GM18502 (cell line): Measurements from ENCODE around the gene OR51B2.
"Not testable (repeated sequence)": the region's sequence is repeated elsewhere in the genome, so short reads cannot be mapped to it uniquely, and the experiment has no call there.

Experiments used
- ATAC-seq: cut with Tn5 transposase; IDR thresholded peaks from one replicate; pipeline ENCODE4 v1.9.1; 2021; ENCODE audit warnings: mild to moderate bottlenecking; ENCODE audit not compliant: unreplicated experiment, poor library complexity

OR51B2 gene, protein sequence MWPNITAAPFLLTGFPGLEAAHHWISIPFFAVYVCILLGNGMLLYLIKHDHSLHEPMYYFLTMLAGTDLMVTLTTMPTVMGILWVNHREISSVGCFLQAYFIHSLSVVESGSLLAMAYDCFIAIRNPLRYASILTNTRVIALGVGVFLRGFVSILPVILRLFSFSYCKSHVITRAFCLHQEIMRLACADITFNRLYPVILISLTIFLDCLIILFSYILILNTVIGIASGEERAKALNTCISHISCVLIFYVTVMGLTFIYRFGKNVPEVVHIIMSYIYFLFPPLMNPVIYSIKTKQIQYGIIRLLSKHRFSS

DNA sequence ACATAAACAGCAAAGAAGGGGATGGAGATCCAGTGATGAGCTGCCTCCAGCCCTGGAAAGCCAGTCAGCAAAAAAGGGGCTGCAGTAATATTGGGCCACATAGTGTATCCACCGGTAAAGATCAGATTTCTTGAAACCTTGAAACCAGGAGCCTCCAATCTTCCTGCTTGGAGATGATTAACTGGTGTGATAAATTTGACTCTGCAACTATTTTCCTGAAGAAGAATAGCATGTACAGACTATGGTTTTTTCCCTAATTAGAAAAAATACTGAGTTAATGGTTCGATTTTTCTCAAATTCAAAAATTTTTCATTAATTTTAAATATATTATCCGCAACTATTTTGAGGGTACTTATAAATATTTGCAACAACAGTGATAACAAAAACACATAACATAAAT lies at the start of gene OR51B2:
Gene OR51B2 (minus strand): TSS at position 101 of the 400 bp plus-strand sequence. CDS start 0 bp downstream, at position 101.
- ATAC-seq: no peak

DNA sequence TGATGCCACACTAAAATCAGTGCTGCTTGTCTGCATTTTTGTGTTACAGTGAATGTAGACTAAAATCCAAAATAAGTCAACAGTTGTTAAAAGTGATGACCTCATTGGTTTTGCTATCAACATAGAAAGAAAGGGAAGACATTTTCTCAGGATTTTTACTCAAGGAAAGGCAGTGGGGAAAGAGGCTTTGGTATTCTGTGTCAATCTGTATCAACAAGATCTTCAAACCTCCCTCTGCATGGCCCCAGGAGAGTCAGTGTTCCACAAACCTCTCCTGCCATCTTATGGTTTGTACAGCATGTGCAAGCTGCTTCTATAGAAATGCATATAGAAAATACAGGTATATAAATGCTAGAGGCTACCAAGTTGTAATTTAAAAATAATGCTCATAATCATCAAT lies 45.7 kb upstream of the OR51B2 start:
- no peak for ATAC-seq

DNA sequence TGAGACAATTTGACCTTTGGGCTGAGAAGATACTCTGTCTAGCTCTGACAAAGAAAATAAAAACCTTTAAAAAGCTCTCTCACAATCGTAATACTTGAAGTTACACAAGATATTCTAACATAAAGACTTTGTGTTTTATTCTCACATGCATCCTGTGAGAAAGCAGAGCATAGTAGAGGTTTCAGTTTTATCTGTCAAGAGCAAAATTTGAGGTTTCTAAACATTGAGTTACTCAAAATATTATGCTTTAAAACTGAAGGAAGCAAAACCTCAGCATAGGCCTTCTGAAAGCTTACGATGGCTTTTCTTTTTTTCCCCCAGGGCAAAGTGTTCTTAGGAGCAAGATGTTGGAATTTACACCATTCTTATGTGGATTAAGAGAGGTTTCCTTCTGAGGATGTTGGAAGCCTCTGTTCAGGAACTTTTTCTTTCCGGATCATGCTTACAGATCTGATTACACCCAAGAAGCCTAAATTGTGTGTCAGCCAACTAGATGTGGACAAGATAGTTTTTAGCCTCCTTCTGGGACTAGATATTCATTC lies 44.5 kb upstream of the OR51B2 start:
- peak; percentile 48 for ATAC-seq

DNA sequence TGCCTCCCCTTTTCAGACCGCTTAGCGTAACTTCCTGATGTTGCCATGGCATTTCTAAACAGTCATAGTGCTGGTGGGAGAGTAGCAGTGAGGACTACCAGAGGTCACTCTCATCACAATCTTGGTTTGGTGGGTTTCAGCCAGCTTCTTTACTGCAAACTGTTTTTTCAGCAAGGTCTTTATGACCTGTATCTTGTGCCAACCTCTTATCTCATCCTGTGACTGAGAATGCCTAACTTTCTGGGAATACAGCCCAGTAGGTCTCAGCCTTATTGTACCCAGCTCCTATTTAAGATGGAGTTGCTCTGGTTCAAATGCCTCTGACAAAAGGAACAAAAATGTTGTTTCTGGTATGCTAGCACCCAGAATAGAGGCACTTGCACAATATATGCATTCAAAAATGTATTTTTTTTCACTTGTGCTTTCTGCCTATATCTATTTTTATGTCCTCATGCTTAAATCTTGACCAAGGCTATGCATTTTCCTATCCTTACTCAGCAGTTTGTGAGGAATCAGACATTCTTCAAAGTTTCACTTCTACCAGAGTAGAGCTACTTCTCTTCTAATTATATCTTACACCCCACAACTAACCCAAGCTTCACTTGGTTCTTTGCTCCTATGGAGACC lies 43.5 kb upstream of the OR51B2 start:
- no peak for ATAC-seq

DNA sequence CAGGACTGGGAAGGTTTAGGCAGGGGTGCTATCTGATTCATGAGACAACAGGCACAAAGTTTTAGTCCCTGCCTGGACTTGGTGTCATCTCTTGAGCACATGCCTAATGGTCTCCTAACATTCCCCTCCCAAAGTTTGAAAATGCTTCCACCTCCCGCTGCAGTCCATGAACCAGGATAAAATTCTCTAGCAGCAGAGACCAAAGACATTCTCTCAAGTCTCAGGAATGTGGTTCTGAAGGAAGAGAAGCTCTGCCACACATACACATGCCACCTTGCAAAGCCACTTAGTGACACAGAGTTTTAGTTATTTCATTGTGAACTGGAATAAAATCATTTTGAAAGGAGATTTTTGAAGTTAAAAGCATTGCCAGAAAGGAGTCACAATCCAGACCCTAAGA lies 42.8 kb upstream of the OR51B2 start:
- ATAC-seq: no peak

DNA sequence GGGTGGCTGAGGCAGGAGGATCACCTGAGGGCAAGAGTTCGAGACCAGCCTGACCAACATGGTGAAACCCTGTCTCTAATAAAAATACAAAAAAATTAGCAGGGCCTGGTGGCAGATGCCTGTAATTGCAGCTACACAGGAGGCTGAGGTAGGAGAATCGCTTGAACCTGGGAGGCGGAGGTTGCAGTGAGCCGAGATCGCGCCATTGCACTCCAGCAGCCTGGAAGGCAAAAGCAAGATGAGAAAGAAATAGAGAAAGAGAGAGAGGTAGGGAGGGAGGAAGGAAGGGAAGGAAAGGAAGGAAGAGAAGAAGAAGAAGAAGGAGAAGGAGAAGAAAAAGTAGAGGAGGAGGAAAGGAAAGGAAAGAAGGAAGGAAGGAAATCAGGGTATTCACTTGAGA lies 42.3 kb upstream of the OR51B2 start:
- not testable (repeated sequence) for ATAC-seq

DNA sequence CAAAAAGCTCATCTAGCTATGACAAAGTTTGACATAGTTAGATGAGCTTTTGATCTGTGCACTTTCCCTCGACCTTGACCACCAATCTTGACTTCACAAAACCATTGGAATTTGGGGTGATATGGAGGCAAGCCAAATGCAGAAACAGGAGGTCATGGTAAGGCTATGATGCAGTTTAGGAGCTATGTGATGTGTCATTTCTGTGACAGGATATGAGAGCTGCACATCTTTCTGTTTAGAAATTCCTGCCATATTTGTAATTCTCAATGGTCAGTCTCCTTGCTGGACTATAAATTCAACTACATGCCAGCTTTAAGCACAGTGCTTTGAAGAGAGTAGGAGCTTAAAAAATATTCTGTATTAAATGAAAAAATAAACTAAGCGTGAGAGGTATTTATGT lies 40.1 kb upstream of the OR51B2 start:
- no peak for ATAC-seq

DNA sequence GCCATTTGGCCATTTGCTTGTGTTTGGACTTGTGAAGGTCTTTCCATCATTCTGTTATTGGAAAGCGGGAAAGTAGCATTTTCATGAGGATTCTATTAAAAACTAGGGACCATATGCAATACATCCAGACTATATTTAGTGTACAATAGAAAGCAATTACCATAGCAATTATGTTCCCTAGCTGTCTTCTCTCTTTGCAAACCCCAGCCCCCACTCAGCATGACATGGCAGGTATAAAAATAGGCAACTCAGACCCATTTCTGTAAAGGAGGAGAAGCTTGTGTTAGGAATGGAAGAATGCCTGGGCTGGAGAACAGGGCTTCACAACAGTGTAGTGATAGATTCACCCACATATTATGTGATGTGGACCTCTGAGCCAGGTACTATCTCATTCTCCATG lies 39.6 kb upstream of the OR51B2 start:
- no peak for ATAC-seq

DNA sequence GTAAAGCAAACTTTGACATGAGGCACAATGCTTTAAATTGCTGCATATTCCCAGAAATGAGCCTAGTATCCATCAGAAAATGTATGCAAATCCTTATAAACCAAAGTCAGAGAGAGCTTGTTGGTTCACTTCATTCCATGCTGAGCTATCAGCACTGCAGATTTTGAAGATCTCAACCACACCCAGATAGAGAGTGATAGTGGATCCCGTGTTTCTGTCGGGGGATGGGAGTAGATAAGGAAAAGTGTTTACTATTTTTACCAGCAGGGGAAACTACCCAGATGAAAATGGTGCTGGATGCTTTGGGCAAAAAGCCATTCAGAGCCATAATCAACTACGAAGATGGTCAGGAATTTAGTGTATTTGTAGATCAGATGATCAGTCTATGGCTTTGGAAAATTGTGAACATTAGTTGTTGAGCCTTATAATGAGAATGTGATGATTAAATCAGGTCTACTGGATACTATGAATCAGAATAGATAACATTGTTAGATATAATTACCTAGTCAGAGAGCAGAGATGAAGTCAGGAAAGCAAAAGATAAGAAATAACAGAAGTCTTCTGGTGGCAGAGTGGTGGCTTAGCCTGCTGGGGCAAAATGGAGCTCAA lies 38.0 kb upstream of the OR51B2 start:
- ATAC-seq: no peak

DNA sequence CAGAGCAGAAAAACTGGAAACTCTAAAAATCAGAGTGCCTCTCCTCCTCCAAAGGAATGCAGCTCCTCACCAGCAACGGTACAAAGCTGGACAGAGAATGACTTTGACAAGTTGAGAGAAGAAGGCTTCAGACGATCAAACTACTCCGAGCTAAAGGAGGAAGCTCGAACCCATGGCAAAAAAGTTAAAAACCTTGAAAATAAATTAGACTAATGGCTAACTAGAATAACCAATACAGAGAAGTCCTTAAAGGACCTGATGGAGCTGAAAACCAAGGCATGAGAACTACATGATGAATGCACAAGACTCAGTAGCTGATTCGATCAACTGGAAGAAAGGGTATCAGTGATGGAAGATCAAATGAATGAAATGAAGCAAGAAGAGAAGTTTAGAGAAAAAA lies 31.9 kb upstream of the OR51B2 start:
- not testable (repeated sequence) for ATAC-seq

DNA sequence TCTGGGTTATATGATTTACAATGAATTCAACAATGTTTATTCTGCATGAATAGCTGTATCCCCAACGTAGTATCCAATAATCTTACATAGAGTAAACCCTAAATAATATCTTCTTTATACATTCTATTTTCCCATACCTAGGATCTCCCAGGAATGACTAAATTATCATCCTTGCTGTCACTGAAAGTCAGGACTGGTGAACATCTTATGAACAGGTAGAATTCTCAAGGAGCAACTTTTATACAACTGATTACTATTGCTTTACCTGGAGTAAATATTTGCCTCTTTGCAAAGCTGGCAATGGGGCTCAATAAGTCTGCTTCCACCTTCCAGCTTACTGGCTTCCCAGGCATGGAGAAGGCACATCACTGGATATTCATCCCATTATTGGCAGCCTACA lies 27.1 kb upstream of the OR51B2 start, which contains the start of gene OR51B6:
Gene OR51B6 (plus strand): TSS at position 301 of the 400 bp plus-strand sequence. CDS start 0 bp downstream, at position 301.
- no peak for ATAC-seq

DNA sequence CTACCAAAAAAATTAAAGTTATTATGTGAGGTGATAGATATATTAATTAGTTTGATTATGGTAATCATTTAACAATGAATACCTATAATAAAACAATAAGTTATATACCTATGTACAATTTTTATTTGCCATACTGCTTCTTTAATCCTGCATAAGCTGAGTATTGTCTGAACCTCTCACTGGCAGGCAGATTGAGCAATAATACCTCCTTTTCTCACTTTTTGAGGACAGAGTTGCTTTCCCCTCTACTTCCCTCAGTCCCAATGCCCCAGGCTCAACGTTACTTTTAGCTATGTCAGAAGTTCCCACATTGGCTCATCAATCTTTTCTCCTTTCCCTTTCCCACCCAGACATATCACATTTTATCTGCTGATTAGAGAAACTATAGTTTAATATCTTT lies 25.5 kb upstream of the OR51B2 start:
- ATAC-seq: no peak

DNA sequence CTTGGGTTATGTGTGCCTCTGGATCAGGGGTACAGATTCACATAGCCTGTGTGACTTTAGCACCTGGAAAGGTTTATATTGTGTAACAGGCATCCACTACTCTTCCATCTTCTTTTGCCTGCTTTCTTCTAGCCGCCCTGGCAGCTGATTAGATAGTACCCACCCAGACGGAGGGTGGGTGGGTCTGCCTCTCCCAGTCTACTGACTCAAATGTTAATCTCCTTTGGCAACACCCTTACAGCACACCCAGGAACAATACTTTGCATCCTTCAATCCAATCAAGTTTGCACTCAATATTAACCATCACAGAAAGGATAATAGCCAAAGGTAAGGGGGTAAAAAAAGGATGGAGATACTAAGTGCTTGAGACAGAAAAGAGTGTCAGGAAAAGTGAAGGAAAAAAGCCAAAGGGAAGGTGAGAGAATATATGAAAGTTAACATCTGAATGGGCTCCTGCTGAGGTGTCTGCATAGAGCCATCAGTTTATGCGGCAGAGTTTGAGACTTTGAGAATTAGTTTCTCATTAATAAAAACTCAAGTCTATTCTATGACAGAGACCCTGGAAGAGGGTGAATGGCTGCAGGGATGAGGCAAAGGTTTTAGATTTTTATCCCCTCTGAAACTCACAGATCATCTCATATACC lies 24.6 kb upstream of the OR51B2 start:
- no peak for ATAC-seq

DNA sequence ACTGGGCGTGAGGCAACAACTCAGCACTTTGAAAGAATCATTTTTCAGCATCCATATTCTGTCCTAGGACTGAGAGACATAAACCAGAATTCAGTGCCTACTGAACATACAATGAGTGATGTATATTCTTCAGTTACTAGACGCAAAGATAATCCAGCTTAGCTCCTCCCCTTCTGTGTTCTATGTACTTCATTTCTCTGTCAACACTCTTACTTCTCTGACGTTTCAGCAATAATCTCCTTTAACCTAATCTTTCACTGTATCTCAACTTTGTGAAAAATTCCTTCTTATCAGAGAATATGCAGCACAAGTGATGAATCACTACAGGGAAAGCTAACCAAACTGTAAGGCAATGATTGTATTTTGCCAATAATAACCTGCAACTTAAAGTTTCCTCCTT lies 21.7 kb upstream of the OR51B2 start:
- no peak for ATAC-seq

DNA sequence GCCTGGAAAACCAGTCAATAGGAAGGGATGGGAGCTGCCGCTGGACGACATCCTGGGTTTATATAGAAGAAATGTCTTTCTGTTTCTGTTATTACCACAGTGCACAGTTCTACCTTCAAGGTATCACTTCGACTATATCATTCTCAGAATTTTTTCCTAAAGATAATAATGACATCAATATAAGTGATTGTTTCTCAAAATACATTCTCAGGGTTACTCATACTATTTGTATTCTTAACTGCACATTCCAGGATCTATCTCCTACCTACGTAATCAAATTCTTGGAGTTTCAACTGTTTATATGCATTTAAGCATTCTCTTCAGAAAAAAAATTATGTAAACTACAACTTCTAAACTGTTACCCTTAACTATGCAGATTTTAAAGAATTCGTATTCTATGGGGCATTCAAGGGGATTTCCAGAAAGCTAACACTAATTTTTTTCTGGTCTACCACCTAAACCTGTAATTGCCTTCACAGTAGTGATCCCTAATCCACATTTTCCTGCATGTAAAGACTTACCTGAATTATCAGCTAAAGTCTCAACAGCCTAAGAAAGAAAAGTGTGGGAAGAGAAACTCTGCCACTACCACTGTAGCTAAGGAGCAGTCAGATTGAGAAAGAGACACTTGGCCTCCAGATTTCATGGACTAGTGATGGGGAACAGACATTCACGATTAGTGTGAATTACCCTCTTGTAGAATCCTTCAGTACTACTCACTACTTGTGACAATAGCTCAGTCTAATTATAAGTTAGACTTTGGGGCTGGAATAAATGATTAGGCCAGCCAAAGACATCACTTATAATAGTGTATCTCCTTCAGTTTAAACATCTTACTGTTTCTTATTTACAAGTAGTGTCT lies 19.6 kb upstream of the OR51B2 start, which contains the start of gene OR51B5:
Gene OR51B5 (minus strand): TSS at position 51 of the 862 bp plus-strand sequence. CDS start 0 bp downstream, at position 51.
- ATAC-seq: no peak

DNA sequence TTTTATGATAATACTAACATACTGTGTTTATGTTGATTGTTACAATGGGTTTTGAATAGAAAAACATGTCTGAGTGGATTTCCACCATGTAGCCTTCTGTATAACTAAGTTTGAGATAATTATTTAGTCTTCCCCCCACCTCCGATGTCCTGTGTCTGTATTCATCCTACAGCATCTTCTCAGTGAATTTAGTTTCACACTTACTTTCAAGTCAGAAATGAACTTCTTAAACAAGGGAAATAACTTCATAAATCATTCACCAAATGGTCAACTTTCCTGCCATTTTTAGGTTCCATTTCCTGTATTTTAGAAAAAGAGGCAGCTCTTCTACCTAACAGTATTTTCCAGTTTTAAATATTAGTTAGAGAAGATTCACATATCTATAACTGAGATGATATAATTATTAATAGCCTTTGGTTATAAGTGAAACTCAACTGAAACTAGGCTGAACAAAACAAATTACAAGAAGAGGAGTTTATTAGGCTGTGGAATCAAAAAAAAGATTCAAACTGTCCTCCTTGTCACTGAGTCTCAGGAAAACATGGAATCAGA lies 15.8 kb upstream of the OR51B2 start:
- peak; percentile 59 for ATAC-seq

DNA sequence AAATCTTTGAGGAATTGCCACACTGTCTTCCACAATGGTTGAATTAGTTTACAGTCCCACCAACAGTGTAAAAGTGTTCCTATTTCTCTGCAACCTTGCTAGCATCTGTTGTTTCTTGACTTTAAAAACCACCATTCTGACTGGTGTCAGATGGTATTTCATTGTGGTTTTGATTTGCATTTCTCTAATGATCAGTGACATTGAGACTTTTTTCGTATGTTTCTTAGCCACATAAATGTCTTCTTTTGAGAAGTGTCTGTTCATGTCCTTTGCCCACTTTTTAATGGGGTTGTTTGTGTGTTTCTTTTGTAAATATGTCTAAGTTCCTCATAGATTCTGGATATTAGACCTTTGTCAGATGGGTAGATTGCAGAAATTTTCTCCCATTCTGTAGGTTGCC lies 13.2 kb upstream of the OR51B2 start:
- not testable (repeated sequence) for ATAC-seq

DNA sequence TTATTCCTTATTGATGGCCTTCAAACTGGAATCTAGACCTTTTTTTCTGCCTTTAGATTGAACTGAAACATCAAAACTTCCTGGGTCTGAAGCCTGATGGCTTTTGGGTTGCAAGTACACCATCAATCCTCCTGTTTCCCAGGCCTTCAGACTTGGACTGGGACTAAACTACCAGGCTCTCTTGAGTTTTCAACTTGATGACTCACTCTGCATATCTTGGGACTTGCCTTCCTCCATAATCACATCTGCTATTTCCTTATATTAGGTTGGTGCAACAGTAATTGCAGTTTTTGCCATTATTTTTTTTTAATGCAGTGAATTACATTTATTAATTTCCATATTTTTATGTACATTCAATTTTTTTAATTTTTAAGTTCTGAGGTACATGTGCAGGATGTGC lies 12.2 kb upstream of the OR51B2 start:
- no peak for ATAC-seq

DNA sequence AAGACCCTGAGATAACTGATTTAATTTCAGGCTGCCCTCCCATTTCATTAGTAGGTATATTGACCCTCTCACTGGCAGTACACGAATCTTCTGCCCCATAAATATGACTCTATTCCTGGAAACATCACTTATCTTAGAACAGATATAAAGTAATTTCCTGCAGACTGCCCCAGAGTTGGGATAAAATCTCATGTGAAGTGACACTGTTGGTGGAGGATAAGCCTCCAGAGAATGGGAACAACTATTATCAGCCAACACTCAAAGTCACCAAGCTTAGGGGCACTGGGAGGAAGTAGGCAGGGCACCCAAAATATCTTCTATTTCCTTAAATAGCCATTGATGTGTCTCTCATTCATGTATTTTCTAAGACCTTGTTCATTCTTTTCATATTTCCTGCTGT lies 11.1 kb upstream of the OR51B2 start:
- no peak for ATAC-seq
